Cardiac muscle cell (in vitro differentiated cells and primary cell): ENCODE results near the gene FKBP5. TPM values are rescaled to one million over a fixed set of nuclear protein-coding genes. Genes with fewer than 3 reads are reported as not detected.

Experiments used
- DNase-seq, 2 donors: peaks; one replicate each; pipeline versions ENCODE4 v3.0.0 to v3.0.0-alpha.2; 2010 to 2017; ENCODE audit warnings: low read depth in 1 of 2, low spot score in 1 of 2
- H3K27ac ChIP-seq: fragments of 200-600 bp; sonication (generic); 2 replicates; pipeline ENCODE4 v1.5.1; 2016
- H3K27me3 ChIP-seq: fragments of 200-600 bp; sonication (generic); 2 replicates; pipeline ENCODE4 v1.6.0; 2016; ENCODE audit warnings: control low read depth
- H3K36me3 ChIP-seq: fragments of 200-600 bp; sonication (generic); 2 replicates; pipeline ENCODE4 v1.5.1; 2016; ENCODE audit warnings: control low read depth
- H3K4me1 ChIP-seq: fragments of 200-600 bp; sonication (generic); 2 replicates; pipeline ENCODE4 v1.8.1; 2017; ENCODE audit warnings: low read depth, mild to moderate bottlenecking, mixed run types
- H3K4me3 ChIP-seq: fragments of 200-600 bp; sonication (generic); 2 replicates; pipeline ENCODE4 v1.5.1; 2016; ENCODE audit warnings: mild to moderate bottlenecking
- H3K9me3 ChIP-seq: fragments of 200-600 bp; sonication (generic); 2 replicates; pipeline ENCODE4 v1.5.1; 2017; ENCODE audit warnings: low read depth, mild to moderate bottlenecking, control low read depth
- polyA plus RNA-seq: library from polyadenylated mRNA; unstranded; fragments of >200 nt; fragmentation: Nextera tagmentation; extraction: Ambion mirVana; gene quantifications from 2 replicates; pipeline ENCODE4 v1.2.1, GENCODE V29; 2016
- total RNA-seq: library from RNA; depleted of rRNA; stranded (reverse); fragments of >200 nt; gene quantifications from 2 replicates; pipeline ENCODE4 v1.2.3, GENCODE V29; 2016
- TF ChIP-seq, protein P1 (sequence below): IDR thresholded peaks from 2 replicates; pipeline ENCODE4 v1.5.1; 2012; ENCODE audit warnings: low read depth, mild to moderate bottlenecking, low read length

FKBP5 gene
- total and polyA plus RNA-seq, 2 experiments from 2014 or later, result 32.4 to 53.0 TPM

DNA sequence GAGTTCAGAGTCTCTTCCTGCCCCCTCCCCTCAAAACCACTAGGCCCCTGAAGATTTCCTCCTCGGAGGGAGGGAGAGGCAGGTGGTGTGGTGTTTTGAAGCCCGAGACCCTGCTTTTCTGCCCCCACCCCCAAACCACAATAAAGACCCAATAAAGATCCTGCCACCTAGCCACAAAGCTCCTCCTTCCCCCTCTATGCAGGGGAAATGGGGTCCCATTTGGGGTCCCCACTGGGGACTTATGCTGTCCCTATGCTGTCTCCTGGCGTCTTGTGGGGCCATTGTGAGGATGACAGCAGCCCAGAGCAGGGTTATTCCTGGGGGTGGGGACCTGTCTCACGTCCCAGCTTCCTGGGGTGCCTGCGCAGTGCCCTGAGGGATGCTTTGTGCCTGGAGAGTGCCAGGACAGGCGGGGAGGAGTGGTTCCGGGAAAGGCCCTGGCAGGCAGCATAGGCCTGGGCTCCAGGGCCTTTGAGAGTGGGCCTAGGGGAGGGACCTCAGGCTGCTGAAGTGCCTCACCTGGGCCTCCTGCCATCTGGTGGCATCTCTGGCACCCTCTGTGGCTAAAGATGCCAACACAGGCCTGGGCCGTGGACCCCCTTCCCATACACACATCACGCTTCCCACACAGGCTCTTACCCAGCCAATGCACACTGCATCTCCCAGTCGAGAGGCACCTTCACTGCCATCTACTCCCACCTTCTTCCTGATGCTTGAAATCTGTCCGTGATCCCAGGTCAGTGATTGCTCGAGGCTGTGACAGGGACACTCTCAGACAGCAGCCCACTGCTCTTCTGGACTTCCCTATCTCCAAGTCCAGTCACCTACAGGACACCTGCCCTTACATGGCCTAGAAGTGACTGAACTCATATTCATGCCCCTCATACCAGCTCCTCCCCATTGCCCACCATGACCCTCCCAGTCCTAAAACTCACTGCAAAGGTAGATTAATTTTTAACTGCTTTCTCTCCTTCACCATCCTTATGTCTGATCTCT lies 40.3 kb upstream of the FKBP5 start:
- Histone ChIP-seq H3K27me3 (no peaks in the 10 kb centered on the region), H3K36me3 (no peaks in the 10 kb centered on the region), H3K27ac (no peak overlapping the region), H3K4me1 (peaks cover 39% of the 10 kb centered on the region), H3K9me3 (no peaks in the 10 kb centered on the region), H3K4me3 (no peak overlapping the region)
- no peak for DNase-seq
- TF ChIP-seq, protein P1, sequence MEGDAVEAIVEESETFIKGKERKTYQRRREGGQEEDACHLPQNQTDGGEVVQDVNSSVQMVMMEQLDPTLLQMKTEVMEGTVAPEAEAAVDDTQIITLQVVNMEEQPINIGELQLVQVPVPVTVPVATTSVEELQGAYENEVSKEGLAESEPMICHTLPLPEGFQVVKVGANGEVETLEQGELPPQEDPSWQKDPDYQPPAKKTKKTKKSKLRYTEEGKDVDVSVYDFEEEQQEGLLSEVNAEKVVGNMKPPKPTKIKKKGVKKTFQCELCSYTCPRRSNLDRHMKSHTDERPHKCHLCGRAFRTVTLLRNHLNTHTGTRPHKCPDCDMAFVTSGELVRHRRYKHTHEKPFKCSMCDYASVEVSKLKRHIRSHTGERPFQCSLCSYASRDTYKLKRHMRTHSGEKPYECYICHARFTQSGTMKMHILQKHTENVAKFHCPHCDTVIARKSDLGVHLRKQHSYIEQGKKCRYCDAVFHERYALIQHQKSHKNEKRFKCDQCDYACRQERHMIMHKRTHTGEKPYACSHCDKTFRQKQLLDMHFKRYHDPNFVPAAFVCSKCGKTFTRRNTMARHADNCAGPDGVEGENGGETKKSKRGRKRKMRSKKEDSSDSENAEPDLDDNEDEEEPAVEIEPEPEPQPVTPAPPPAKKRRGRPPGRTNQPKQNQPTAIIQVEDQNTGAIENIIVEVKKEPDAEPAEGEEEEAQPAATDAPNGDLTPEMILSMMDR, result no peak

DNA sequence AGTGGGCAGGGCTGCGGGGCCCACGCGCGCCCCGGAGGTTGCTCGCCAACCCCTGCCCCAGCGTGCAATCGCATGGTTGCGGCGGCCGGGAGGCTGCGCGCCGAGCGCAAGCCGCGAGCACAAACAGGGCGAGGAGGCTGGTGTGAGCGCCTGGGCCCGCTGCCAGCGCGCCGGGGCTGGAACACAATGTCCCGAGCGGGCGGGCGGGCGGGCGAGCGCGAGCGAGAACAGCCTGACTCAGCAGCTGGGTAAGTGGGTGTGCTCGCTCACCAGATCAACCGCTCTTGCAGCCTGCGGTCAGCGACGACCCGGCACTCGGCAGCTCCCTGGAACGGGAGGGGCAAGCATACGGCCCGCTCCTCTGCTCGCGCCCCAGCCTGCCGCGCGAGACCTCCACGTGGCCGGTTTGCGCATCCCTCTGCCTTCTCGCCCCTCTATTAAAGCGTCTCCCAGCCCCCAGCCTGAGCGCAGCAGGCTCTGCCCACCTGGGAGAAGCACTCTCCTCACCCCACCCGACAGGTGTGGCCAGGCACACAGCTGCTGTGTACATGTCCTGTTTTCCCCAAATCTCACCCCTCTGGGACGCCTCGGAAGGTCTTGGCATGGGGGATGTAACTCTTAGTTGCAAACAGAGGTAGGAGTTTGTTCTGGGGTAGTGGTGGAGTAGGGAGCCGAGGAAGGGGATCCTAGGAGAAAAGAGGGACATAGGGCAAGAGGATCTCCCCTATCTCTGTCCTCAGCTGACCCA lies 39.4 kb upstream of the FKBP5 start:
- H3K4me1 ChIP-seq, result peaks cover 45% of the 10 kb centered on the region
- H3K27me3 ChIP-seq, result no peaks in the 10 kb centered on the region
- peak; percentile 87 to 99 for DNase-seq
- peak overlapping the region; percentile 89 for H3K27ac ChIP-seq
- H3K4me3 ChIP-seq, result peak overlapping the region; percentile 50
- H3K9me3 ChIP-seq, result no peaks in the 10 kb centered on the region
- TF ChIP-seq, protein P1, result peak; percentile 14
- H3K36me3 ChIP-seq, result no peaks in the 10 kb centered on the region

DNA sequence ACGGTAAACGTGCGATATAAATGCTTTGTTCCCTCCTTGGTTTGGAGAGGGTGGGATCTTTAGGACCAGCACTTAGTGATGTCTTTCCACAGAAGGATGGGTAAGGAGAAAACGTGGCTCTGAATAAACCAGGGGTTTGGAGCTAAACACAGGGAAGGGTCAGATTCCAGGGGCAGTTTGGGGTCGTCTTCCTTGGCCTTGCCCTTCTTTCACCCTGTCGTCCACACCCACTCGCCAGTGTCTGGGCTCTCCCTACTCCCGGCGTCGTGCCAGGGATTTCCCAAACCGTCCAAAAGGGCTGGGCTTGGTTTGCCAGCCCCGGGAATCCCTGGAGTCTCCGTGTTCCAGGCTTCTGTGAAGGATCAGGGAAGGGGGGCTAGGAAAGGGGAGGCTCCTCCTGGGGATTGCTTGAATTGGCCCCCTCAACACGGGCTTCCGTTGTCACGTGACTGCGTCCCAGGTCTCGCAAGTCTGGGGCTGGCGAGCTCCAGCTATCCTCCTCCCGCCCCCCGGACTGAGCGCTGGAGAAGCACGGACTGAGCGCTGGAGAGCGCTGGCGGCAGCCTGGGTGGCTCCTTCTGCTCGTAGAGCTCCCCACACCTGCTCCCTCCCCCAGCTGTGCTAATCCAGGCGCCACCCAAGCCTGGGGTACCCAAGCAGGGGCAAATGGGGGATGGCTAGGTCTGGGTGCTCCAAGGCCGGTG lies 38.7 kb upstream of the FKBP5 start:
- Histone ChIP-seq H3K4me1 (peaks cover 39% of the 10 kb centered on the region), H3K36me3 (no peaks in the 10 kb centered on the region), H3K27me3 (no peaks in the 10 kb centered on the region), H3K4me3 (peak overlapping the region; percentile 50), H3K9me3 (no peaks in the 10 kb centered on the region), H3K27ac (peak overlapping the region; percentile 89)
- DNase-seq, result peak; percentile 81 to 96
- TF ChIP-seq, protein P1, result no peak

DNA sequence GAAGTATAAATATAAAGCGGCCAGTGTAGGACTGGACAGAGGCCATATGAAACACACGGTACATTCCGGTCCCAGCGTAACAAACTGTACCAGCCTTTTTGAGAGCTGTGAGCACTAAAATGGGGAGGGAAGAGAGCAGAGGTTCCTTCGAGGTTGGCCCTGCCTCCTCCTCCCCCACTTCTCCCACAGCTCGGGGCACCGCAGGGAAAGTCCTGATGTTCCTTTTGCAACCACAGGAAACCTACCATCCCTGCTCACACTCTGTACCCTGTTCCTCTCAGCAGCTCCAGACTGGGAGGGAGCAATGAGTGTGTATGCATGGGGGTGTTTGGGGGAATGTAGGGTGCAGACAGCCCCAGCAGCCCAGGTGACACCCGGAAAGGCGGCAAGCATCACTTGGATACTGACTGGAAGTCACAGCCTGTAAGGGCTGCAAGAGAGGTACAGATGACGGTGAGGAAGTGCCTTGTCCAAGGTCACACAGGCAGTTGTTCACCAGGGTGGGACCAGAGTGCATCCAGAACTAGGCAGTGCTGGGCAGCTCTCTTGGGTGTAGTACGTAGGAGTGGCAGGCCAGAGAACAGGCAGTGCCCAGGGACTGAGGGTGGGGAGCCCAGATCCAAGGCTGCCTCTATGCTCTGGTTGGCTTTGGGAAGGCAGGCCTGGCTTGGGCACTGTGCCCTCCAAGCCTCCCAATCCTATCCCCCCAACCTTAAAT lies 37.2 kb upstream of the FKBP5 start:
- H3K9me3 ChIP-seq, result no peaks in the 10 kb centered on the region
- peak in 1 of 2 donors; percentile 85 for DNase-seq
- TF ChIP-seq, protein P1, result no peak
- H3K27me3 ChIP-seq, result no peaks in the 10 kb centered on the region
- no peaks in the 10 kb centered on the region for H3K36me3 ChIP-seq
- no peak overlapping the region for H3K27ac ChIP-seq
- no peak overlapping the region for H3K4me3 ChIP-seq
- H3K4me1 ChIP-seq, result peaks cover 41% of the 10 kb centered on the region
